Trophoblast cell (in vitro differentiated cells and primary cell): ENCODE data around the gene ERCC3.
A peak's percentile ranks its signal among the peaks of the same experiment; 100 is the strongest.
"Not testable (repeated sequence)": the region's sequence is repeated elsewhere in the genome, so short reads cannot be mapped to it uniquely, and the experiment has no call there.

Experiments
- DNase-seq, 2 donors: peaks; one replicate each; pipeline ENCODE4 v3.0.0-alpha.2; 2016
- H2AFZ ChIP-seq: 2 replicates; pipeline ENCODE4 v1.6.1; 2013; ENCODE audit warnings: low read length, moderate library complexity, mild to moderate bottlenecking; ENCODE audit not compliant: insufficient read depth, poor library complexity
- H2AK5ac ChIP-seq: 2 replicates; pipeline ENCODE4 v1.6.1; 2013; ENCODE audit warnings: mild to moderate bottlenecking, low read length
- H2BK120ac ChIP-seq: 2 replicates; pipeline ENCODE4 v1.6.1; 2013; ENCODE audit warnings: low read length, mild to moderate bottlenecking, moderate library complexity; ENCODE audit not compliant: insufficient read depth, poor library complexity
- H2BK12ac ChIP-seq: 2 replicates; pipeline ENCODE4 v1.6.1; 2013; ENCODE audit warnings: mild to moderate bottlenecking, low read length, moderate library complexity
- H2BK5ac ChIP-seq: 2 replicates; pipeline ENCODE4 v1.6.1; 2013; ENCODE audit warnings: low read length, low read depth, moderate library complexity, mild to moderate bottlenecking; ENCODE audit not compliant: poor library complexity
- H3K14ac ChIP-seq: 2 replicates; pipeline ENCODE4 v1.6.1; 2013; ENCODE audit warnings: mild to moderate bottlenecking, low read length
- H3K18ac ChIP-seq: 2 replicates; pipeline ENCODE4 v1.6.1; 2013; ENCODE audit warnings: mild to moderate bottlenecking, low read length
- H3K23ac ChIP-seq: 2 replicates; pipeline ENCODE4 v1.6.1; 2013; ENCODE audit warnings: low read length
- H3K27ac ChIP-seq: 2 replicates; pipeline ENCODE4 v1.5.1; 2013; ENCODE audit warnings: low read depth, mild to moderate bottlenecking, inconsistent platforms, low read length, moderate library complexity
- H3K27me3 ChIP-seq: 2 replicates; pipeline ENCODE4 v1.6.1; 2013; ENCODE audit warnings: inconsistent platforms, mild to moderate bottlenecking, low read length, moderate library complexity; ENCODE audit not compliant: insufficient read depth
- H3K36me3 ChIP-seq, 2 experiments: 1 replicate in 1 of 2; 2 replicates in 1 of 2; pipeline ENCODE4 v1.6.1; 2013; ENCODE audit warnings: low read length in 2 of 2, mild to moderate bottlenecking in 2 of 2, moderate library complexity in 1 of 2; ENCODE audit not compliant: insufficient read depth in 2 of 2, control insufficient read depth in 1 of 2
- H3K4ac ChIP-seq: 2 replicates; pipeline ENCODE4 v1.6.1; 2013; ENCODE audit warnings: low read depth, mild to moderate bottlenecking, low read length, moderate library complexity
- H3K4me1 ChIP-seq, 2 experiments: 1 replicate in 1 of 2; 2 replicates in 1 of 2; pipeline ENCODE4 v1.6.1; 2013; ENCODE audit warnings: low read length in 2 of 2, mild to moderate bottlenecking in 2 of 2, moderate library complexity in 1 of 2; ENCODE audit not compliant: insufficient read depth in 2 of 2, control insufficient read depth in 1 of 2
- H3K4me2 ChIP-seq: 2 replicates; pipeline ENCODE4 v1.6.1; 2013; ENCODE audit warnings: inconsistent platforms, mild to moderate bottlenecking, low read length, moderate library complexity
- H3K4me3 ChIP-seq: 2 replicates; pipeline ENCODE4 v1.5.1; 2013; ENCODE audit warnings: mild to moderate bottlenecking, low read depth, low read length, inconsistent platforms
- H3K79me1 ChIP-seq: one replicate; pipeline ENCODE4 v1.6.1; 2013; ENCODE audit warnings: low read length
- H3K79me2 ChIP-seq: 2 replicates; pipeline ENCODE4 v1.6.1; 2013; ENCODE audit warnings: low read length, mild to moderate bottlenecking; ENCODE audit not compliant: control insufficient read depth, insufficient read depth, poor library complexity
- H3K9ac ChIP-seq: 2 replicates; pipeline ENCODE4 v1.6.1; 2013; ENCODE audit warnings: mild to moderate bottlenecking, low read length
- H3K9me3 ChIP-seq: 2 replicates; pipeline ENCODE4 v1.6.1; 2013; ENCODE audit warnings: low read depth, mild to moderate bottlenecking, control low read depth, inconsistent platforms, low read length; ENCODE audit not compliant: insufficient read depth
- H4K12ac ChIP-seq: 2 replicates; pipeline ENCODE4 v1.6.1; 2013; ENCODE audit warnings: low read depth, mild to moderate bottlenecking, low read length, moderate library complexity
- H4K8ac ChIP-seq: 2 replicates; pipeline ENCODE4 v1.6.1; 2013; ENCODE audit warnings: low read depth, mild to moderate bottlenecking, low read length, moderate library complexity
- H4K91ac ChIP-seq: one replicate; pipeline ENCODE4 v1.6.1; 2013; ENCODE audit warnings: low read depth, mild to moderate bottlenecking, low read length, moderate library complexity
- WGBS: extraction: QIAGEN DNeasy Blood & Tissue Kit; methylation state at CpG from one replicate; pipeline ENCODE4 v1.1.7; 2013; ENCODE audit warnings: missing lambda C conversion rate; ENCODE audit not compliant: insufficient read length, insufficient coverage; ENCODE audit errors: extremely low coverage; 5-methylcytosine and 5-hydroxymethylcytosine counted together

ERCC3 gene

DNA sequence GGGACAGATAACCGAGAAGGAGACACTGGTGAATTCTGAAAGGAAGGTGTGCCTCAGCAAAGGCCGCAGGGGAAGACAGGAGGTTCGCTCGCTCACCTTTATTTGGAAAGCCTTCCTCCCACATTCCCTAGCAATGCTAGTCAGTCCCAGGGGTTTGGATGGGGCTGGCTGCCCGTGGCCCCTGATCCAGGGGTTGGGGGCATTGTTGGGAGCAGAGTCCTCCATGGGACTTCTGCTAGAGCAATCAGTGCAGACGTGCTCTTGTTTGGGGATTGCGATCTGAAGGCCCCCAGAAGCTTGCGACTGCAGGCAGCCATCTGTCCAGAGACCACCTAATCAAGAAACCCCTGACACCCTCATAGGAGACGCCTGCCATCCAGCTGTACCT is 67.8 kb downstream of the ERCC3 start:
- Histone ChIP-seq H4K91ac (peak overlapping the region; percentile 47), H4K8ac (no peak overlapping the region), H2BK120ac (no peak overlapping the region), H3K79me1 (no peaks in the 10 kb centered on the region), H2AK5ac (no peak overlapping the region), H3K4me1 (peaks cover 9% of the 10 kb centered on the region in 2 experiments), H3K79me2 (no peaks in the 10 kb centered on the region), H4K12ac (no peak overlapping the region), H3K14ac (no peak overlapping the region), H3K27ac (no peak overlapping the region), H3K27me3 (no peaks in the 10 kb centered on the region), H3K36me3 (no peaks in the 10 kb centered on the region), H2BK5ac (no peak overlapping the region), H3K4me3 (no peak overlapping the region), H3K4me2 (no peak overlapping the region), H2BK12ac (peak overlapping the region; percentile 12), H2AFZ (no peak overlapping the region), H3K18ac (no peak overlapping the region), H3K9me3 (peaks cover 2% of the 10 kb centered on the region), H3K23ac (no peak overlapping the region), H3K9ac (no peak overlapping the region), H3K4ac (no peak overlapping the region)
- no peak for DNase-seq
- no CpG with 5 or more reads among the region's 9 CpGs for WGBS

DNA sequence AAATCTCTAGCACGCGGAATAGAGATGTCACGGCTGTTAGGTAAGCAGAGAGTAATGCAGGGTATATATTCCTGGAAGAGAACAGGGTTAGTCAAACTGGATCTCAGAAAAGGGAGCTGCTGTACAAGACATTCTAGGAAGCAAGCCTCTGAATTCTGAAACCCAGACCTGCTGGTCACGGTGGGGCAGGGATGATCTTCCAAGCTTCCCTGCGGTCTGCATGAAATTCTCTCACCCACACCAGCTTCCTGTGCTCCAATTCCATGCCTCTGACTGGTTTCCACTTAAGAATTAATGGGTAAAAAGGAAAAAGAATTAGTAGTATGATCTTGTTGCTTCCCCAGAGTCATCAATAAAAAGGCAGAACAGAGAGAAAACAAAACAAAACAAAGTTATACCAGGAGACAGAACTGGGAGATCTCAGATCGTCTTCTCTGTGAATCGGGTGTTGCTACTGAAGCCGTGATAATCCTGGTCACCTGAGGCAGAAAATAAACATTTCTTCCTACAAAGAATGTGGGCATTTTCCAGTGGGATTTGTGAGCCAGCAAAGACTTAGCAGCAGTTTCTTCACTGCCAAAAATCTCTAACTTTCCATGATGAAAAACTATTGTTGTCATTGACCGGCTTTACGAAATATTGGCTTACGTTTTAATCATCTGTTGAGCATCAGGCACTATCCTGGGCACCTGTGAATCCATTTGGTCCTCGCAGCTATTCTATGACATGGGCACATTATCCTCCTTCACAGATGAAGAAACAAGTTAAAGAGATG is 68.6 kb downstream of the ERCC3 start:
- no peak overlapping the region for H2AFZ ChIP-seq

DNA sequence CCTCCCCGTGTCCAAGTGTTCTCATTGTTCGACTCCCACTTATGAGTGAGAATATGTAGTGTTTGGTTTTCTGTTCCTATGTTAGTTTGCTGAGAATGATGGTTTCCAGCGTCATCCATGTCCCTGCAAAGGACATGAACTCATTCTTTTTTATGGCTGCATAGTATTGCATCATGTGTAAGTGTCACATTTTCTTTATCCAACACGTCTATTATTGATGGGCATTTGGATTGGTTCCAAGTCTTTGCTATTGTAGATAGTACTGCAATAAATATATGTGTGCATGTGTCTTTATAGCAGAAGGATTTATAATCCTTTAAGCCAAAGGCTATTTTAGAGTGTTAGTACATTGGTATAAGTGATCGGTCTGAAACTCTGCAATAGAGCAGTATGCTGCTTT is 69.8 kb downstream of the ERCC3 start:
- not testable (repeated sequence) for H3K9me3 ChIP-seq, H3K4ac ChIP-seq, H3K36me3 ChIP-seq, H3K14ac ChIP-seq, H4K12ac ChIP-seq, H4K91ac ChIP-seq, H2AFZ ChIP-seq, H2AK5ac ChIP-seq, H3K27me3 ChIP-seq, DNase-seq, H2BK5ac ChIP-seq, H4K8ac ChIP-seq, H3K9ac ChIP-seq, H3K79me2 ChIP-seq, H2BK12ac ChIP-seq, H3K18ac ChIP-seq, H3K23ac ChIP-seq, H3K4me3 ChIP-seq, H2BK120ac ChIP-seq, H3K4me2 ChIP-seq, H3K79me1 ChIP-seq, H3K27ac ChIP-seq
- WGBS: no CpG with 5 or more reads among the region's 5 CpGs
- H3K4me1 ChIP-seq: peaks cover 14 to 15% of the 10 kb centered on the region in 2 experiments

More for the DNA sequence above, 68.6 kb downstream of the ERCC3 start:
- no peak overlapping the region for H3K23ac ChIP-seq
- H3K4ac ChIP-seq: no peak overlapping the region
- no peak overlapping the region for H3K4me2 ChIP-seq
- no peak overlapping the region for H2AK5ac ChIP-seq
- H2BK5ac ChIP-seq: no peak overlapping the region
- no peak overlapping the region for H2BK12ac ChIP-seq
- no peak for DNase-seq
- peaks cover 2% of the 10 kb centered on the region for H3K9me3 ChIP-seq
- no peak overlapping the region for H3K4me3 ChIP-seq
- H3K4me1 ChIP-seq: peaks cover 11 to 13% of the 10 kb centered on the region in 2 experiments
- no peak overlapping the region for H3K27ac ChIP-seq
- no peak overlapping the region for H3K9ac ChIP-seq
- H3K79me2 ChIP-seq: no peaks in the 10 kb centered on the region
- no peaks in the 10 kb centered on the region for H3K36me3 ChIP-seq
- no peaks in the 10 kb centered on the region for H3K79me1 ChIP-seq
- H3K18ac ChIP-seq: no peak overlapping the region
- H2BK120ac ChIP-seq: no peak overlapping the region
- no peak overlapping the region for H4K12ac ChIP-seq
- no peaks in the 10 kb centered on the region for H3K27me3 ChIP-seq
- no peak overlapping the region for H4K8ac ChIP-seq
- WGBS: no CpG with 5 or more reads among the region's 12 CpGs
- no peak overlapping the region for H3K14ac ChIP-seq
- H4K91ac ChIP-seq: no peak overlapping the region

DNA sequence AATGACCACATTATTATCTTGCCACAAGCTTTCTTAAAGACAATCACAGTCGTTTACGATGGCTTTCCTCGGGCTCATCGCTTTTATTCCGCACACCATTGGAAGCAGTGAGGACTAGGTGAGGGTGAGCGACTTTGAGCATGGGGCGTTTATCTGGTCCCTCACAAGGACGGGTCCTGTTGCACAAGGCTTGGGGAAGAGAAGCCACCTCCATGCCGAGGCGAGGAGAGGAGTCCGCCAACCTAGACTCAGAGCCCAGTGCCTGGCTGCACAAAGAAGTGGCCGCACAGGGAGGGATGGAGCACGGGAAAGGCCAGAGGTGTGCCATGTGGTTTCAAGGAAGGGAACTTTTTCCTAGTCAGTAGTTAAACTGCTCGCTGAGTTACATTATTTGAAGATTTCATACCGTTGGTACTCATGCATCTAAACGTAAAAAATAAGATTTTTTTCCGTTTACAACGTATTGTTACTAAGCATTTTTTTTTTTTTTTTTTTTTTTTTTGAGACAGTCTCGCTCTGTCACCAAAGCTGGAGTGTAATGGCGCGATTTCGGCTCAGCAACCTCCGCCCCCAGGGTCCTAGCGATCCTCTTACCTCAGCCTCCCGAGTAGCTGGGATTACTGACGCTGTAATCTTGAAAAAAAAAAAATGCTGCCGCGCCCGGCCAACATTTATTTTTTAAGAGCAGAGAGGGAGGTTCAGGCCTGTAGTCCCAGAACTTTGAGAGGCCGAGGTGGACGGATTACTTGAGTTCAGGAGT is 73.0 kb downstream of the ERCC3 start:
- peaks cover 7% of the 10 kb centered on the region for H3K79me1 ChIP-seq
- no peak overlapping the region for H3K14ac ChIP-seq
- no peak overlapping the region for H4K8ac ChIP-seq
- H3K4me3 ChIP-seq: no peak overlapping the region
- no peak overlapping the region for H4K91ac ChIP-seq
- peak overlapping the region; percentile 18 for H2BK12ac ChIP-seq
- peak overlapping the region; percentile 4 for H3K4ac ChIP-seq
- no peaks in the 10 kb centered on the region for H3K36me3 ChIP-seq
- no peaks in the 10 kb centered on the region for H3K79me2 ChIP-seq
- H2BK120ac ChIP-seq: no peak overlapping the region
- peak overlapping the region; percentile 47 for H3K4me2 ChIP-seq
- H3K4me1 ChIP-seq: peaks cover 12 to 19% of the 10 kb centered on the region in 2 experiments
- H2AFZ ChIP-seq: peak overlapping the region; percentile 37
- DNase-seq: no peak
- H3K9me3 ChIP-seq: no peaks in the 10 kb centered on the region
- no peak overlapping the region for H2BK5ac ChIP-seq
- no peak overlapping the region for H3K9ac ChIP-seq
- no peak overlapping the region for H2AK5ac ChIP-seq
- H3K23ac ChIP-seq: no peak overlapping the region
- no peak overlapping the region for H4K12ac ChIP-seq
- H3K27ac ChIP-seq: no peak overlapping the region
- WGBS: no CpG with 5 or more reads among the region's 31 CpGs
- H3K27me3 ChIP-seq: peaks cover 13% of the 10 kb centered on the region
- no peak overlapping the region for H3K18ac ChIP-seq
